ENCODE results near the gene ANKRD65.
"Not testable (repeated sequence)": the region's sequence is repeated elsewhere in the genome, so short reads cannot be mapped to it uniquely, and the experiment has no call there.

Gene ANKRD65

DNA sequence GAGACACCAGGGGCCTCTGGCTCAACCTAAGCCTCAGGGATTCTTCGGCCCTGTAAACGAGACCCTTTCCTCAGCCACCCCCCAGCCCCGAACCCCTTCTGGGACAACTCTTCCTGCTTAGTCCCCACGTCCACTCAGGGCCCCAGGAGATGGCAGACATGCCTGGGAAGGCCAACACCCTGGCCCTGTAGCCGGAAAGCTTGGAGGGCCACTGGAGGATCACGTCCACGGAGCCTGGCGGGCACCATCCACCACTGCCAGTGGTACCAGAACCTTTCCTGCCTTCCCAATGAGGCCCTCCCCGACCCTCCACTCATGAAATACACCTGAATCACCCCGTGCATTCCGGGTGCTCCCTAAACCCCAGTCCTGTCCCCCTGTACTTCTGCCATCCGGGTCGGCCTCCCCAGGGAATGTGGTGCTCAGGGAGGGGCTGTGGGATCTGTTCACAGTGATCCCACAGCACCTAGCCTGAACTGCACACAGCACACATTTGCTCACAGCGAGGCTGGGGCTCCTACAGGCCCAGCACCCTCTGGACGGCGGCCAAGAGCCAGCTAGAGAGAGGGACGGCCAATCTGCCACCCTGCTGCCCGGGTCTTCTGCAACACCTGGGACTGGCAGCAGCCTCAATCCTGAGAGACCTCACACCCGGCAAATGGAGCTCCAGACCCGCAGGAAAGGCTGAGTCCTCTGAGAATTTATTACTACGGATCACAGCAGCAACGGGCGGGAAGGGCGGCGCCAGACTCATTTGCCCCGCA, 47.8 kb downstream of the ANKRD65 start:
- Histone ChIP-seq H3K9ac (ENCODE audit: low read length) (no peak overlapping the region), H3K27me3 (ENCODE audit: control insufficient read depth, insufficient read depth, low read length) (no peaks in the 10 kb centered on the region), H3K4me3 (ENCODE audit: low read length) (no peak overlapping the region), H3K4me1 (ENCODE audit: control insufficient read depth, insufficient read depth, low read length) (peaks cover 17% of the 10 kb centered on the region), H3K36me3 (ENCODE audit: control insufficient read depth, insufficient read depth, low read length) (no peaks in the 10 kb centered on the region), H3K27ac (ENCODE audit: low read depth, low read length) (no peak overlapping the region)

DNA sequence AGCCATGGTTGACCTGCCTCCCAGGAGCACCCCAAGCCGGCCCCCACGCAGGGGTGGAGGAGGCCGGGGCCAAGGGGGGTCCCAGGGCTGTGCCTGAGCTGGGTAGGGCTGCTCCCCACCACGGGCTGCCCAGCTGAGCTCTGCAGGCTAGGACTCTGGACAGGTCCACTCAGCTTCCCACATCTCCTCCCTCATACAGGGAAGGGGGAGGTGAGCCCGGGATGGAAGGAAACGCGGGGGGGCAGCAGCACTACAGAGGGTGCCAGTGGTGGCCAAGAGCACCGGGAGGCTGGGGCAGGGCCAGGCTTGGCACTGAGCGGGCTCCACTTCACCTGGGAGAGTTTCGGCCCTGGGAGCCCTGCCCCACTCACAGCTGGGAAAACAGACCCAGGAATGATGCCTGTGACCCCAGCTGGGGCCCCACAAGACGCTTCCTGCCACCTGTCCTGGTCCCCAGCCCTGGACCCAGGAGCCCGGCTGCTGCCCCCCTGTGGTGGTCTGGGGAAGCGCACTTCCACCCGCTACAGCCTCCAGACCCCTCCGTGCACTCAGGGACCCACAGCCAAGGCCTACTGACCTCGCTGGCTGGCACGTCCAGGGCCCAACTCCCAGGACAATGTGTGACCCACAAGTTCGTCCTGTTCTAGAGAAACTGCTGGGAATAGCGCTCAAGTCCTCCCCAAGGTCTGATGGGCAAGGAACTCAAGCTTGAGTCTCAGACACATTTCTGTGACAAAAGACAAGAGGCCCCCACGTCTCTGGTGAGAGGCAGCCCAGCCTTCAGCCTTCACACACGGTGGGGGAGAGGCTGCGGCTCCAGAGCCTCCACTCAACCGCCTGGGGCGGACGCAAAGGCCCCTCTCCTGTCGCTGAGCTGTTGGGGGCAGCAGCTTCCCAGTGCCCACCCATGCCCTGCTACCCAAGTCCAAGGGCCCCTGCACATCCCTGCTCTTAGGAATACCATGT, 49.0 kb downstream of the ANKRD65 start:
- Histone ChIP-seq H3K27ac (ENCODE audit: low read depth, low read length) (no peak overlapping the region), H3K36me3 (ENCODE audit: control insufficient read depth, insufficient read depth, low read length) (no peaks in the 10 kb centered on the region), H3K27me3 (ENCODE audit: control insufficient read depth, insufficient read depth, low read length) (no peaks in the 10 kb centered on the region), H3K4me1 (ENCODE audit: control insufficient read depth, insufficient read depth, low read length) (peaks cover 17% of the 10 kb centered on the region), H3K4me3 (ENCODE audit: low read length) (no peak overlapping the region), H3K9ac (ENCODE audit: low read length) (no peak overlapping the region)

DNA sequence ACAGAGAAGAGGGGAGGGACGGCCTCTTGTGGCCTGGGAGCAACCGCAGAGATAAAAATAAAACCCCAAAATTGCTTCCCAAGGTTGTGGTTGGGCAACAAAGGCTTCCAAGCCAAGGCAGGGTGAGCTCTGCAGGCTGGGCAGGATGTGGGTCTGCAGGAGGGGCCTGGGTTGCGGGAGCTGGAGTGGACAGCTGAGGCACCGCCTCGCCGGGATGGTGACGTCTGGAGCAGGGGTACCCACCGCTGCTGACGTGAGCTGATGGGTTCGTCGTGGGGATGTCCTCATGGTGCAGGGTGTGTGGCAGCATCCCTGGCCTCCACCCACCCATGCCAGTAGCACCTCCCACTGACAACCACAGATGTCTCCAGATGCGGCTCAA, 49.7 kb downstream of the ANKRD65 start:
- Histone ChIP-seq H3K9ac (ENCODE audit: low read length) (no peak overlapping the region), H3K36me3 (ENCODE audit: control insufficient read depth, insufficient read depth, low read length) (no peaks in the 10 kb centered on the region), H3K4me3 (ENCODE audit: low read length) (no peak overlapping the region), H3K4me1 (ENCODE audit: control insufficient read depth, insufficient read depth, low read length) (peaks cover 17% of the 10 kb centered on the region), H3K27ac (ENCODE audit: low read depth, low read length) (no peak overlapping the region), H3K27me3 (ENCODE audit: control insufficient read depth, insufficient read depth, low read length) (no peaks in the 10 kb centered on the region)

DNA sequence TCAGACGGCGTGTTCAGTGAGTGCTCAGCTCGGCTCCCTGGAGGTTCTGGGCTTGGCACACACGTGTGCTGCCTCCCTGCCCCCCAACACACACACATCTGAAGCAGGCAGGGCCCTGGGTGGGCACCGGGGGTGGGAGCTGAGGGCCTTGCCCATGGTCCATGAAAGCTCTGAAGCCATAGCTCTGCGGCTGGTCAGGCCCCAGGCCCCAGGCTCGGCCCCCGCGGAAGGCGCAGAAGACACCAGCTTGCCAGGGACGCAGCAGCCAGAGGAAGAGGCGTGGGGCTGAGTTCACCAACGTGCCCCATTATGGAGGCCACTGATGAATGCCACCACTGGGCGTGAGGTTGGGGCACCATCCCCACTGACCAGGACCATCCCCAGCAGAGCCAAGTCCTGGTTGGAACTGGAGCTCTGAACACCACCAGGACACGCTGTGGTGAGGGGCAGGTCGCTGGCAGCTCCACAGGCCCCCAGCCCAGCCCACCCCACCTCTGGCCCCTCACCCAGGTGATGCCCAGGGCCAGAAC, 50.2 kb downstream of the ANKRD65 start:
- no peaks in the 10 kb centered on the region for H3K36me3 ChIP-seq (ENCODE audit: control insufficient read depth, insufficient read depth, low read length)
- peaks cover 14% of the 10 kb centered on the region for H3K4me1 ChIP-seq (ENCODE audit: control insufficient read depth, insufficient read depth, low read length)
- no peak overlapping the region for H3K9ac ChIP-seq (ENCODE audit: low read length)

GRCh38 chr1:1370094-1370493, 51.0 kb downstream of the ANKRD65 start:
- H3K4me3 ChIP-seq (ENCODE audit: low read length); H3K27ac ChIP-seq (ENCODE audit: low read depth, low read length); H3K36me3 ChIP-seq (ENCODE audit: control insufficient read depth, insufficient read depth, low read length); H3K27me3 ChIP-seq (ENCODE audit: control insufficient read depth, insufficient read depth, low read length); H3K9ac ChIP-seq (ENCODE audit: low read length): not testable (repeated sequence)
- H3K4me1 ChIP-seq (ENCODE audit: control insufficient read depth, insufficient read depth, low read length) = peaks cover 14% of the 10 kb centered on the region

More for the DNA sequence above, 50.2 kb downstream of the ANKRD65 start:
- H3K27me3 ChIP-seq (ENCODE audit: control insufficient read depth, insufficient read depth, low read length) = no peaks in the 10 kb centered on the region
- no peak overlapping the region for H3K27ac ChIP-seq (ENCODE audit: low read depth, low read length)
- no peak overlapping the region for H3K4me3 ChIP-seq (ENCODE audit: low read length)
